Liver (tissue), 3 donors: ENCODE results near the gene VAPB.

Experiments used
- ATF3 ChIP-seq: IDR thresholded peaks from 2 replicates; pipeline ENCODE4 v1.6.1; 2016; ENCODE audit warnings: antibody characterized with exemption
- EGR1 ChIP-seq, 2 donors: IDR thresholded peaks; 2 replicates each; pipeline ENCODE4 v1.6.1; 2016 to 2018; ENCODE audit warnings: antibody characterized with exemption in 2 of 2, low read depth in 2 of 2
- GABPA ChIP-seq, 2 donors: IDR thresholded peaks in 1 of 2; conservative IDR thresholded peaks in 1 of 2; 2 replicates each; pipeline ENCODE4 v1.6.1; 2016; ENCODE audit warnings: antibody characterized with exemption in 2 of 2, mild to moderate bottlenecking in 1 of 2, moderate library complexity in 1 of 2
- HNF4A ChIP-seq, 2 donors: conservative IDR thresholded peaks; 2 replicates each; pipeline ENCODE4 v1.6.1; 2016; ENCODE audit warnings: antibody characterized with exemption in 2 of 2, mild to moderate bottlenecking in 2 of 2
- JUND ChIP-seq, 2 donors: IDR thresholded peaks; 2 replicates each; pipeline ENCODE4 v1.6.1; 2016; ENCODE audit warnings: antibody characterized with exemption in 2 of 2
- REST ChIP-seq: IDR thresholded peaks from 2 replicates; pipeline ENCODE4 v1.6.1; 2016; ENCODE audit warnings: antibody characterized with exemption, mild to moderate bottlenecking
- SP1 ChIP-seq: IDR thresholded peaks from 2 replicates; pipeline ENCODE4 v1.6.1; 2018; ENCODE audit warnings: antibody characterized with exemption, mild to moderate bottlenecking
- TAF1 ChIP-seq: conservative IDR thresholded peaks from 2 replicates; pipeline ENCODE4 v1.6.1; 2016; ENCODE audit warnings: antibody characterized with exemption, mild to moderate bottlenecking
- YY1 ChIP-seq: IDR thresholded peaks from 2 replicates; pipeline ENCODE4 v1.6.1; 2016; ENCODE audit warnings: antibody characterized with exemption, mild to moderate bottlenecking
- ZBTB33 ChIP-seq: IDR thresholded peaks from 2 replicates; pipeline ENCODE4 v1.6.1; 2016; ENCODE audit warnings: antibody characterized with exemption
- TF ChIP-seq, protein P1 (sequence below): fragments of 150-350 bp; IDR thresholded peaks from 2 replicates; pipeline ENCODE4 v1.5.1; 2017; ENCODE audit warnings: improper control_type of control experiment, low read depth, low read length; ENCODE audit not compliant: missing input control
- TF ChIP-seq, protein P2 (sequence below): IDR thresholded peaks from 2 replicates; pipeline ENCODE4 v1.6.1; 2016; ENCODE audit warnings: antibody characterized with exemption
- donor health status: healthy.
- donor health status: healthy.

- TF ChIP-seq, protein P1, sequence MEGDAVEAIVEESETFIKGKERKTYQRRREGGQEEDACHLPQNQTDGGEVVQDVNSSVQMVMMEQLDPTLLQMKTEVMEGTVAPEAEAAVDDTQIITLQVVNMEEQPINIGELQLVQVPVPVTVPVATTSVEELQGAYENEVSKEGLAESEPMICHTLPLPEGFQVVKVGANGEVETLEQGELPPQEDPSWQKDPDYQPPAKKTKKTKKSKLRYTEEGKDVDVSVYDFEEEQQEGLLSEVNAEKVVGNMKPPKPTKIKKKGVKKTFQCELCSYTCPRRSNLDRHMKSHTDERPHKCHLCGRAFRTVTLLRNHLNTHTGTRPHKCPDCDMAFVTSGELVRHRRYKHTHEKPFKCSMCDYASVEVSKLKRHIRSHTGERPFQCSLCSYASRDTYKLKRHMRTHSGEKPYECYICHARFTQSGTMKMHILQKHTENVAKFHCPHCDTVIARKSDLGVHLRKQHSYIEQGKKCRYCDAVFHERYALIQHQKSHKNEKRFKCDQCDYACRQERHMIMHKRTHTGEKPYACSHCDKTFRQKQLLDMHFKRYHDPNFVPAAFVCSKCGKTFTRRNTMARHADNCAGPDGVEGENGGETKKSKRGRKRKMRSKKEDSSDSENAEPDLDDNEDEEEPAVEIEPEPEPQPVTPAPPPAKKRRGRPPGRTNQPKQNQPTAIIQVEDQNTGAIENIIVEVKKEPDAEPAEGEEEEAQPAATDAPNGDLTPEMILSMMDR: no peak
- TF ChIP-seq GABPA (IDR thresholded peaks at IDR 0.05 in 1 of 2, conservative IDR thresholded peaks at IDR 0.05 in 1 of 2) (no peak), TAF1 (no peak), EGR1 (IDR thresholded peaks at IDR 0.05; ENCODE audit: low read depth in 2 of 2) (no peak), ATF3 (no peak), JUND (IDR thresholded peaks at IDR 0.05) (no peak), REST (no peak), HNF4A (conservative IDR thresholded peaks at IDR 0.05) (no peak), SP1 (no peak), YY1 (no peak), ZBTB33 (no peak)
- TF ChIP-seq, protein P2, sequence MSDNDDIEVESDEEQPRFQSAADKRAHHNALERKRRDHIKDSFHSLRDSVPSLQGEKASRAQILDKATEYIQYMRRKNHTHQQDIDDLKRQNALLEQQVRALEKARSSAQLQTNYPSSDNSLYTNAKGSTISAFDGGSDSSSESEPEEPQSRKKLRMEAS: no peak
These were observed 111.2 kb downstream of the VAPB start for GRCh38 chr20:58500256-58500655.
